Left ventricle myocardium superior (tissue), 1 donor: Measurements from ENCODE around the gene TIMP4. TPM values are rescaled to one million over a fixed set of nuclear protein-coding genes. Genes with fewer than 3 reads are reported as not detected.

Experiments used
- ATAC-seq: fragments of 200-7000 bp; cut with Tn5 transposase; one replicate; pipeline ENCODE4 v1.9.1; 2020; ENCODE audit warnings: mild to moderate bottlenecking, moderate library complexity
- DNase-seq: peaks from one replicate; pipeline ENCODE4 v3.0.0-alpha.2; 2020
- intact Hi-C: fragments of 100-400 bp; cut with micrococcal nuclease; formaldehyde crosslinking; loops from one replicate; pipeline ENCODE4 v1.11.0; 2022
- long read RNA-seq: library from polyadenylated mRNA; unstranded; transcript quantifications from one replicate; pipeline ENCODE4 v2.0.0, GENCODE V29; 2021
- total RNA-seq: library from RNA; stranded (reverse); fragmentation: NEBNext Ultra II Directional; extraction: Animal tissue kit (Norgen Biotek cat#: 25700); gene quantifications from one replicate; pipeline ENCODE4 v1.2.1, GENCODE V29; 2021
- donor health status: DM: no; HTN: yes; CAD: no; lungs with severe emphysema.

TIMP4 gene
- total RNA-seq = 15.0 TPM
- long read RNA-seq, transcript TIMP4-201 (5 exons, 1,650 nt) = major isoform, 27 of 37 reads
- long read RNA-seq, partial matches to known transcripts = 1 of 37 reads
- long read RNA-seq, other reads (novel, unspliced or antisense) = 9 of 37 reads

- peak; percentile 87 for ATAC-seq
- peak; percentile 69 for DNase-seq
- intact Hi-C loops = no loop called here
These were observed at the start of gene TIMP4 for GRCh38 chr3:12158387-12159226. TSS of gene TIMP4 (minus strand) at chr3:12158912. CDS start at chr3:12158840, 72 bp downstream.

- ATAC-seq (no peak), DNase-seq (no peak)
- intact Hi-C loops = no loop called here
These were observed 46.5 kb upstream of the TIMP4 start for GRCh38 chr3:12205171-12205570.

GRCh38 chr3:12201813-12202212 lies 43.1 kb upstream of the TIMP4 start:
- DNase-seq (no peak), ATAC-seq (no peak)
- intact Hi-C loops = no loop called here

GRCh38 chr3:12198301-12198700 lies 39.6 kb upstream of the TIMP4 start:
- ATAC-seq (no peak), DNase-seq (no peak)
- intact Hi-C loops = no loop called here

- ATAC-seq (no peak), DNase-seq (no peak)
- intact Hi-C loops = no loop called here
These were observed 38.8 kb upstream of the TIMP4 start for GRCh38 chr3:12197475-12197874.

- ATAC-seq = no peak
- no peak for DNase-seq
- intact Hi-C loops = no loop called here
These were observed 38.0 kb upstream of the TIMP4 start for GRCh38 chr3:12196684-12197083.

- DNase-seq = no peak
- no peak for ATAC-seq
- intact Hi-C loops = no loop called here
These were observed 36.5 kb upstream of the TIMP4 start for GRCh38 chr3:12195231-12195630.

- DNase-seq = no peak
- intact Hi-C loops = no loop called here
- no peak for ATAC-seq
These were observed 36.0 kb upstream of the TIMP4 start for GRCh38 chr3:12194669-12195161.

GRCh38 chr3:12194209-12194608 lies 35.5 kb upstream of the TIMP4 start:
- peak; percentile 56 for ATAC-seq
- intact Hi-C loops = no loop called here
- DNase-seq = no peak

- peak; percentile 76 for ATAC-seq
- intact Hi-C loops = no loop called here
These were observed 34.9 kb upstream of the TIMP4 start for GRCh38 chr3:12193485-12194165.

GRCh38 chr3:12192655-12193484 lies 34.2 kb upstream of the TIMP4 start:
- DNase-seq (no peak), ATAC-seq (no peak)
- intact Hi-C loops = no loop called here

More at GRCh38 chr3:12193485-12194165, 34.9 kb upstream of the TIMP4 start:
- no peak for DNase-seq

- intact Hi-C loops = no loop called here
These were observed 33.5 kb upstream of the TIMP4 start for GRCh38 chr3:12192173-12192572.

GRCh38 chr3:12191559-12191958 lies 32.8 kb upstream of the TIMP4 start:
- DNase-seq = no peak
- intact Hi-C loops = no loop called here
- ATAC-seq = no peak

More at GRCh38 chr3:12192173-12192572, 33.5 kb upstream of the TIMP4 start:
- no peak for DNase-seq
- ATAC-seq = no peak

GRCh38 chr3:12190832-12191231 lies 32.1 kb upstream of the TIMP4 start:
- DNase-seq (no peak), ATAC-seq (no peak)
- intact Hi-C loops = no loop called here

- intact Hi-C loops = no loop called here
- no peak for DNase-seq
- ATAC-seq = no peak
These were observed 31.6 kb upstream of the TIMP4 start for GRCh38 chr3:12190221-12190807.

GRCh38 chr3:12188681-12189287 lies 30.1 kb upstream of the TIMP4 start:
- intact Hi-C loops = no loop called here
- ATAC-seq (no peak), DNase-seq (no peak)

GRCh38 chr3:12188328-12188648 lies 29.6 kb upstream of the TIMP4 start:
- DNase-seq = no peak
- ATAC-seq = no peak
- intact Hi-C loops = no loop called here

GRCh38 chr3:12187448-12188327 lies 29.0 kb upstream of the TIMP4 start:
- peak; percentile 64 for DNase-seq
- peak; percentile 68 for ATAC-seq
- intact Hi-C loops = no loop called here
